ENCODE measurements around the gene FAXC.

GRCh38 chr6:99384507-99384906 is 35.0 kb upstream of the FAXC start:
- no peak for TF ChIP-seq CTCF (IDR thresholded peaks at IDR 0.05)
- no peak for TF ChIP-seq POLR2A (IDR thresholded peaks at IDR 0.05)
